PFSK-1 (cell line): Measurements from ENCODE around the gene JPH2.

Experiments
- POLR2AphosphoS5 ChIP-seq: IDR thresholded peaks from 2 replicates; pipeline ENCODE4 v1.6.1; 2012; ENCODE audit warnings: low read depth, mild to moderate bottlenecking, control low read depth, low read length, moderate library complexity
- SIN3A ChIP-seq: IDR thresholded peaks from 2 replicates; pipeline ENCODE4 v1.6.1; 2012; ENCODE audit warnings: mild to moderate bottlenecking, low read length, moderate library complexity, borderline replicate concordance; ENCODE audit not compliant: insufficient read depth
- TF ChIP-seq, protein P1 (sequence below), 2 experiments: IDR thresholded peaks; 2 replicates each; pipeline versions ENCODE4 v1.6.1 to v1.8.0; 2011 to 2012; ENCODE audit warnings: low read depth in 2 of 2, low read length in 2 of 2, control low read depth in 1 of 2, inconsistent platforms in 1 of 2, mild to moderate bottlenecking in 1 of 2, moderate library complexity in 1 of 2; ENCODE audit not compliant: insufficient read depth in 1 of 2

DNA sequence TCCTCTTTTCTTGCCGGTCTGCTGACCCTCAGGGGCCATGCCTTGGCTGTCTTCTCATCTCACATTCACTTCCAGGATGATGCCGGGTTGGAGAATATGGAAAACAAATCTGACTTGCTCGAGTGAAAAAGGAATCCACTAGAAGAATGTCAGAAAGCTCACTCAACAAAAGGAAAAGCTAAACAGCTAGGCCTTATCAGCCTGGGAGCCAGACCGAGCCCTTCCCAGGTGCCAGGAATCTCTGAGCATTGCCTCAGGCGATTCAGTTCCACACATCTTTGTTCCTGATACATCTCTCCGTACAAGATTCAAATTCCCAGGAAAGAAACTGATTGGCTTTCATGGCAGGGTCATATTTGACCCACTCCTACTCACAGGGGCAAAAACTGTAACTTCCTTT, 32.8 kb upstream of the JPH2 start:
- TF ChIP-seq, protein P1, sequence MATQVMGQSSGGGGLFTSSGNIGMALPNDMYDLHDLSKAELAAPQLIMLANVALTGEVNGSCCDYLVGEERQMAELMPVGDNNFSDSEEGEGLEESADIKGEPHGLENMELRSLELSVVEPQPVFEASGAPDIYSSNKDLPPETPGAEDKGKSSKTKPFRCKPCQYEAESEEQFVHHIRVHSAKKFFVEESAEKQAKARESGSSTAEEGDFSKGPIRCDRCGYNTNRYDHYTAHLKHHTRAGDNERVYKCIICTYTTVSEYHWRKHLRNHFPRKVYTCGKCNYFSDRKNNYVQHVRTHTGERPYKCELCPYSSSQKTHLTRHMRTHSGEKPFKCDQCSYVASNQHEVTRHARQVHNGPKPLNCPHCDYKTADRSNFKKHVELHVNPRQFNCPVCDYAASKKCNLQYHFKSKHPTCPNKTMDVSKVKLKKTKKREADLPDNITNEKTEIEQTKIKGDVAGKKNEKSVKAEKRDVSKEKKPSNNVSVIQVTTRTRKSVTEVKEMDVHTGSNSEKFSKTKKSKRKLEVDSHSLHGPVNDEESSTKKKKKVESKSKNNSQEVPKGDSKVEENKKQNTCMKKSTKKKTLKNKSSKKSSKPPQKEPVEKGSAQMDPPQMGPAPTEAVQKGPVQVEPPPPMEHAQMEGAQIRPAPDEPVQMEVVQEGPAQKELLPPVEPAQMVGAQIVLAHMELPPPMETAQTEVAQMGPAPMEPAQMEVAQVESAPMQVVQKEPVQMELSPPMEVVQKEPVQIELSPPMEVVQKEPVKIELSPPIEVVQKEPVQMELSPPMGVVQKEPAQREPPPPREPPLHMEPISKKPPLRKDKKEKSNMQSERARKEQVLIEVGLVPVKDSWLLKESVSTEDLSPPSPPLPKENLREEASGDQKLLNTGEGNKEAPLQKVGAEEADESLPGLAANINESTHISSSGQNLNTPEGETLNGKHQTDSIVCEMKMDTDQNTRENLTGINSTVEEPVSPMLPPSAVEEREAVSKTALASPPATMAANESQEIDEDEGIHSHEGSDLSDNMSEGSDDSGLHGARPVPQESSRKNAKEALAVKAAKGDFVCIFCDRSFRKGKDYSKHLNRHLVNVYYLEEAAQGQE (IDR thresholded peaks at IDR 0.05; ENCODE audit: insufficient read depth in 1 of 2, low read depth in 2 of 2, low read length in 2 of 2) = no peak
- no peak for TF ChIP-seq SIN3A
- no peak for TF ChIP-seq POLR2AphosphoS5
